Jurkat, Clone E6-1 (cell line): ENCODE data around the gene B4GALT2.

Source experiments
- DNase-seq: peaks from one replicate; pipeline ENCODE4 v3.0.0-alpha.2; 2011; ENCODE audit warnings: low read depth, low spot score
- H3K4me3 ChIP-seq: 2 replicates; pipeline ENCODE4 v1.5.1; 2011; ENCODE audit warnings: mild to moderate bottlenecking, low read length, control low read depth, moderate library complexity

B4GALT2 gene

GRCh38 chr1:44035726-44036408 is 56.9 kb downstream of the B4GALT2 start:
- DNase-seq, result no peak
- no peak overlapping the region for H3K4me3 ChIP-seq

- peak; percentile 32 for DNase-seq
- H3K4me3 ChIP-seq, result no peak overlapping the region
Measured at GRCh38 chr1:44036409-44037139, 57.6 kb downstream of the B4GALT2 start.

- H3K4me3 ChIP-seq, result no peak overlapping the region
- DNase-seq, result no peak
Measured at GRCh38 chr1:44037154-44037553, 58.1 kb downstream of the B4GALT2 start.

- no peak overlapping the region for H3K4me3 ChIP-seq
- DNase-seq, result no peak
Measured at GRCh38 chr1:44038876-44039657, 60.1 kb downstream of the B4GALT2 start.

- H3K4me3 ChIP-seq, result no peak overlapping the region
- DNase-seq, result no peak
Measured at GRCh38 chr1:44040418-44040817, 61.4 kb downstream of the B4GALT2 start.
